GM12892 (cell line): ENCODE results near the gene ADH6.

Experiments
- POLR2A ChIP-seq: IDR thresholded peaks from 2 replicates; pipeline ENCODE4 v1.6.1; 2011; ENCODE audit warnings: low read depth, low read length, control low read depth
- POLR2AphosphoS5 ChIP-seq: IDR thresholded peaks from 2 replicates; pipeline ENCODE4 v1.6.1; 2011; ENCODE audit warnings: low read depth, low read length, control low read depth
- TAF1 ChIP-seq: IDR thresholded peaks from 2 replicates; pipeline ENCODE4 v1.6.1; 2011; ENCODE audit warnings: low read depth, mild to moderate bottlenecking, control low read depth, low read length, borderline replicate concordance

DNA sequence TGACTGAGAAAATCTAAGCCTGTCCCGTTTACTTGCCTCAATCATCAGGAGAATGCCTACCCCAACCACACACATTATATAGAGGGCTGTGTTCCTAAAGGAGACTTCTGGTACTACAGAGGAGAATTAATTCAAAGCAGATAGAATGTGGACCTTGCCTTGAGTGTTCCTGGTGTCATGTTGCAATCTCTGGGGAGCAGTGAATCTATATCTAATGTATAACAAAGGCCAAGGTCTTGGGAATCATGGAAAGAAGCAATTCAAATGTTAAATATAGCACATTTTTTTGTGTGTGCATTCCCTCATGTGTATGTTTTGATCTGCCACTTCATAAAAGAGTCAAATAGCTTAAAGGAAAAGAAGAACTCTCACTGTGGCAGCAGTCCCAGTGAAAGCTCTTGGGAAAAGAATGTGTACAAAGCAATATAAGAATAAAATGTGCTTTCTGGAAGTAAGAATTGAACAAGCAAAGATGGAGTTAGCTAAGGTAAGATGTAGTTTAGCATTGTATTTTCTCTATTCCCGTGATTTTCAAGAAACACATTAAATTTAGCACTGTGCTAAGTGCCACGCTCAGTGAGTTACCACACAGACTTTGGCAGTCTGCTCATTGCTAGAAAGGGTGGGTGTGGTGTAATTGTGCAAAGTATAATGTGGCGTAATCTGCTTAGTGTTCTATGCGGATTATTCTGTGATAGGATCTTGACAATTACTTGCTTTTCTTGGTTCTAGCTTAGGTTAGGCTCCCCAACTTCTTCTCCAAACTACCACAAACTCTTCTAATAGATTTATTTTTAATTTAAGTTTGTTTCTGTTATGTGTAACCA is 13.7 kb downstream of the ADH6 start:
- no peak for TF ChIP-seq POLR2AphosphoS5
- no peak for TF ChIP-seq POLR2A
- TF ChIP-seq TAF1, result no peak
